OCI-LY3 (cell line): ENCODE data around the gene INO80D.

ENCODE experiments used
- EZH2phosphoT487 ChIP-seq: fragments of 200-600 bp; shearing (Covaris generic); IDR thresholded peaks from 2 replicates; pipeline ENCODE4 v1.6.1; 2018; ENCODE audit warnings: antibody characterized with exemption, mixed run types, low read depth
- TF ChIP-seq, protein P1 (sequence below): fragments of 200-600, 300-600 bp; sonication (generic); IDR thresholded peaks from 2 replicates; pipeline ENCODE4 v1.5.1; 2014; ENCODE audit warnings: antibody characterized with exemption, low read length, low read depth

DNA sequence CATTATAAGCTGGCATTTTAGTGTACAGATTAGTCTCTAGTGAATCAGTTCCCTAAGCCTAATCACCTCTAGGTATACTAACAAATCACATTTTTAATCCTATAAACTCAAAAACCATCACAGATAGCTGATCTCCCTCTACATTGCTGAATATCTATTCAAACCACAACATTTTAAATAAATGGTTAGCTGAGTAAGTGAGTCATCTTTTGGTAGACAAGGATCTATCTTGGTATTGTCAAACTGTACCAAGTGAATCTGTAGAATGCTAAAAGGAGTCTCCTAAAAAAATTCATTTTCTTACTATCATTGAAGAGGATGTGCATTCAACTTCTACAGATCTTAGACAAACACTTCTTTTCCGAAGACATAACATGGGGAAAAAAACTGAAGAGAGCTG, 40.7 kb downstream of the INO80D start:
- TF ChIP-seq, protein P1, sequence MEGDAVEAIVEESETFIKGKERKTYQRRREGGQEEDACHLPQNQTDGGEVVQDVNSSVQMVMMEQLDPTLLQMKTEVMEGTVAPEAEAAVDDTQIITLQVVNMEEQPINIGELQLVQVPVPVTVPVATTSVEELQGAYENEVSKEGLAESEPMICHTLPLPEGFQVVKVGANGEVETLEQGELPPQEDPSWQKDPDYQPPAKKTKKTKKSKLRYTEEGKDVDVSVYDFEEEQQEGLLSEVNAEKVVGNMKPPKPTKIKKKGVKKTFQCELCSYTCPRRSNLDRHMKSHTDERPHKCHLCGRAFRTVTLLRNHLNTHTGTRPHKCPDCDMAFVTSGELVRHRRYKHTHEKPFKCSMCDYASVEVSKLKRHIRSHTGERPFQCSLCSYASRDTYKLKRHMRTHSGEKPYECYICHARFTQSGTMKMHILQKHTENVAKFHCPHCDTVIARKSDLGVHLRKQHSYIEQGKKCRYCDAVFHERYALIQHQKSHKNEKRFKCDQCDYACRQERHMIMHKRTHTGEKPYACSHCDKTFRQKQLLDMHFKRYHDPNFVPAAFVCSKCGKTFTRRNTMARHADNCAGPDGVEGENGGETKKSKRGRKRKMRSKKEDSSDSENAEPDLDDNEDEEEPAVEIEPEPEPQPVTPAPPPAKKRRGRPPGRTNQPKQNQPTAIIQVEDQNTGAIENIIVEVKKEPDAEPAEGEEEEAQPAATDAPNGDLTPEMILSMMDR, result no peak
- no peak for TF ChIP-seq EZH2phosphoT487
